CD4-positive, CD25-positive, alpha-beta regulatory T cell (primary cell): ENCODE measurements around the gene C2CD4B. TPM values are rescaled to one million over a fixed set of nuclear protein-coding genes. Genes with fewer than 3 reads are reported as not detected.

Source experiments
- ATAC-seq, 2 donors: fragments of 150-1000 bp; cut with Tn5 transposase; one replicate each; pipeline ENCODE4 v1.10.0; 2021; ENCODE audit warnings: low read depth in 2 of 2, moderate number of reproducible peaks in 2 of 2, moderate library complexity in 1 of 2
- DNase-seq, 3 donors: peaks; one replicate each; pipeline versions ENCODE4 v3.0.0 to v3.0.0-alpha.2; 2012 to 2022; ENCODE audit warnings: mixed read lengths in 1 of 3
- H3K27ac ChIP-seq: one replicate; pipeline ENCODE4 v1.7.0; 2013; ENCODE audit warnings: mild to moderate bottlenecking, low read length; ENCODE audit not compliant: insufficient read depth, poor library complexity, severe bottlenecking
- H3K27me3 ChIP-seq: one replicate; pipeline ENCODE4 v1.7.0; 2013; ENCODE audit warnings: low read length; ENCODE audit not compliant: control insufficient read depth, insufficient read depth
- H3K36me3 ChIP-seq: one replicate; pipeline ENCODE4 v1.7.0; 2013; ENCODE audit warnings: mild to moderate bottlenecking, low read length, moderate library complexity; ENCODE audit not compliant: control insufficient read depth, insufficient read depth
- H3K4me1 ChIP-seq: 2 replicates; pipeline ENCODE4 v1.7.0; 2013; ENCODE audit warnings: mild to moderate bottlenecking, low read length; ENCODE audit not compliant: insufficient read depth, control insufficient read depth, poor library complexity, severe bottlenecking
- H3K4me3 ChIP-seq: one replicate; pipeline ENCODE4 v1.7.0; 2013; ENCODE audit warnings: low read depth, mild to moderate bottlenecking, low read length, moderate library complexity
- H3K9me3 ChIP-seq, 2 experiments: 1 replicate in 1 of 2; 2 replicates in 1 of 2; pipeline ENCODE4 v1.7.0; 2013; ENCODE audit warnings: low read length in 2 of 2, mild to moderate bottlenecking in 1 of 2, moderate library complexity in 1 of 2; ENCODE audit not compliant: control insufficient read depth in 2 of 2
- H3K27ac Mint-ChIP-seq, 3 donors: one replicate each; pipeline ENCODE4 v1.8.0; 2020 to 2022; ENCODE audit warnings: mild to moderate bottlenecking in 3 of 3, mixed read lengths in 3 of 3, moderate library complexity in 2 of 3
- H3K27me3 Mint-ChIP-seq: one replicate; pipeline ENCODE4 v1.8.0; 2022; ENCODE audit warnings: mild to moderate bottlenecking, mixed read lengths
- H3K36me3 Mint-ChIP-seq: one replicate; pipeline ENCODE4 v1.8.0; 2020; ENCODE audit warnings: mixed read lengths
- H3K4me1 Mint-ChIP-seq, 4 donors: one replicate each; pipeline ENCODE4 v1.8.0; 2020 to 2022; ENCODE audit warnings: mixed read lengths in 4 of 4, mild to moderate bottlenecking in 1 of 4
- H3K4me3 Mint-ChIP-seq, 4 donors: one replicate each; pipeline ENCODE4 v1.8.0; 2020 to 2022; ENCODE audit warnings: mild to moderate bottlenecking in 4 of 4, mixed read lengths in 4 of 4, moderate library complexity in 3 of 4
- H3K9me3 Mint-ChIP-seq, 7 donors: one replicate each; pipeline ENCODE4 v1.8.0; 2020 to 2022; ENCODE audit warnings: mixed read lengths in 7 of 7, mild to moderate bottlenecking in 3 of 7, moderate library complexity in 2 of 7
- polyA plus RNA-seq, 4 donors: library from polyadenylated mRNA; unstranded; fragments of 300-500 nt; fragmentation: Illumina TruSeq; gene quantifications; one replicate each; pipeline ENCODE4 v1.2.3, GENCODE V29; 2021
- total RNA-seq: library from RNA; stranded (reverse); gene quantifications from one replicate; pipeline ENCODE4 v1.2.3, GENCODE V29; 2022

Gene C2CD4B
- total and polyA plus RNA-seq, 5 donors from 2014 or later: 0.74 to 0.92 TPM; not detected in 3

GRCh38 chr15:62171882-62172281 is 6.8 kb upstream of the C2CD4B start:
- Histone ChIP-seq H3K9me3 (no peaks in the 10 kb centered on the region), H3K27ac (no peak overlapping the region), H3K36me3 (no peaks in the 10 kb centered on the region), H3K4me3 (no peak overlapping the region), H3K4me1 (no peaks in the 10 kb centered on the region), H3K27me3 (peaks cover 21% of the 10 kb centered on the region)
- Mint-ChIP-seq H3K27ac (no peak overlapping the region), H3K4me3 (no peak overlapping the region), H3K27me3 (peaks cover 34% of the 10 kb centered on the region), H3K9me3 (no peaks in the 10 kb centered on the region), H3K36me3 (no peaks in the 10 kb centered on the region), H3K4me1 (no peaks in the 10 kb centered on the region)
- ATAC-seq: no peak
- no peak for DNase-seq

GRCh38 chr15:62165793-62166375 is 799 bp upstream of the C2CD4B start:
- Mint-ChIP-seq H3K36me3 (no peaks in the 10 kb centered on the region), H3K9me3 (peaks cover 0 to 1% (median 0%) of the 10 kb centered on the region in 7 donors), H3K4me1 (peaks cover 0 to 15% (median 10%) of the 10 kb centered on the region in 4 donors), H3K27ac (no peak overlapping the region), H3K27me3 (peaks cover 60% of the 10 kb centered on the region), H3K4me3 (peak overlapping the region in 3 of 4 donors; percentile 21 to 73 (median 71))
- Histone ChIP-seq H3K27ac (no peak overlapping the region), H3K4me3 (no peak overlapping the region), H3K36me3 (no peaks in the 10 kb centered on the region), H3K9me3 (no peaks in the 10 kb centered on the region), H3K4me1 (peaks cover 12% of the 10 kb centered on the region), H3K27me3 (peaks cover 47% of the 10 kb centered on the region)
- DNase-seq (no peak), ATAC-seq (no peak)

GRCh38 chr15:62164396-62165103 is 535 bp downstream of the C2CD4B start:
- ATAC-seq (peak in 1 of 2 donors; percentile 52), DNase-seq (peak in 1 of 3 donors; percentile 16)
- Mint-ChIP-seq H3K36me3 (no peaks in the 10 kb centered on the region), H3K4me3 (peak overlapping the region in 3 of 4 donors; percentile 75 to 84 (median 79)), H3K27me3 (peaks cover 70% of the 10 kb centered on the region), H3K4me1 (peaks cover 0 to 15% (median 10%) of the 10 kb centered on the region in 4 donors), H3K27ac (no peak overlapping the region), H3K9me3 (peaks cover 0 to 2% (median 0%) of the 10 kb centered on the region in 7 donors)
- Histone ChIP-seq H3K27me3 (peaks cover 52% of the 10 kb centered on the region), H3K9me3 (no peaks in the 10 kb centered on the region), H3K4me3 (no peak overlapping the region), H3K36me3 (no peaks in the 10 kb centered on the region), H3K4me1 (peaks cover 12% of the 10 kb centered on the region), H3K27ac (no peak overlapping the region)

GRCh38 chr15:62164014-62164395 is 1.1 kb downstream of the C2CD4B start:
- H3K27ac ChIP-seq: no peak overlapping the region
- H3K4me1 ChIP-seq: peaks cover 12% of the 10 kb centered on the region
- no peak for ATAC-seq
- Mint-ChIP-seq H3K4me1 (peaks cover 0 to 15% (median 12%) of the 10 kb centered on the region in 4 donors), H3K27me3 (peaks cover 76% of the 10 kb centered on the region), H3K27ac (no peak overlapping the region), H3K36me3 (no peaks in the 10 kb centered on the region), H3K4me3 (no peak overlapping the region), H3K9me3 (peaks cover 0 to 2% (median 0%) of the 10 kb centered on the region in 7 donors)
- peak in 1 of 3 donors; percentile 6 for DNase-seq
- no peak overlapping the region for H3K4me3 ChIP-seq
- H3K27me3 ChIP-seq: peaks cover 52% of the 10 kb centered on the region
- no peaks in the 10 kb centered on the region for H3K36me3 ChIP-seq
- no peaks in the 10 kb centered on the region for H3K9me3 ChIP-seq

- Histone ChIP-seq H3K9me3 (peaks cover 0 to 2% of the 10 kb centered on the region in 2 experiments), H3K36me3 (no peaks in the 10 kb centered on the region), H3K27ac (no peak overlapping the region), H3K4me1 (peaks cover 12% of the 10 kb centered on the region), H3K4me3 (no peak overlapping the region), H3K27me3 (peaks cover 50% of the 10 kb centered on the region)
- peaks cover 0 to 5% (median 0%) of the 10 kb centered on the region in 7 donors for H3K9me3 Mint-ChIP-seq
- no peak overlapping the region for H3K27ac Mint-ChIP-seq
- DNase-seq (no peak), ATAC-seq (no peak)
- no peaks in the 10 kb centered on the region for H3K36me3 Mint-ChIP-seq
- peaks cover 0 to 15% (median 12%) of the 10 kb centered on the region in 4 donors for H3K4me1 Mint-ChIP-seq
- peak overlapping the region in 3 of 4 donors; percentile 15 to 82 (median 40) for H3K4me3 Mint-ChIP-seq
- peaks cover 81% of the 10 kb centered on the region for H3K27me3 Mint-ChIP-seq
Measured at GRCh38 chr15:62163397-62164013, 1.6 kb downstream of the C2CD4B start.

GRCh38 chr15:62153228-62153627 is 11.9 kb downstream of the C2CD4B start:
- Histone ChIP-seq H3K27ac (no peak overlapping the region), H3K4me3 (no peak overlapping the region), H3K36me3 (no peaks in the 10 kb centered on the region), H3K4me1 (no peaks in the 10 kb centered on the region), H3K27me3 (peaks cover 6% of the 10 kb centered on the region), H3K9me3 (peaks cover 10 to 11% of the 10 kb centered on the region in 2 experiments)
- ATAC-seq: no peak
- H3K9me3 Mint-ChIP-seq: peaks cover 0 to 10% (median 2%) of the 10 kb centered on the region in 7 donors
- no peak overlapping the region for H3K4me3 Mint-ChIP-seq
- H3K4me1 Mint-ChIP-seq: peaks cover 0 to 19% (median 4%) of the 10 kb centered on the region in 4 donors
- H3K27ac Mint-ChIP-seq: no peak overlapping the region
- H3K27me3 Mint-ChIP-seq: peaks cover 7% of the 10 kb centered on the region
- H3K36me3 Mint-ChIP-seq: peaks cover 3% of the 10 kb centered on the region
- DNase-seq: peak in 1 of 3 donors; percentile 27

- no peak for ATAC-seq
- H3K27ac Mint-ChIP-seq: no peak overlapping the region
- H3K4me1 Mint-ChIP-seq: peaks cover 0 to 19% (median 4%) of the 10 kb centered on the region in 4 donors
Measured at GRCh38 chr15:62150445-62150844, 14.6 kb downstream of the C2CD4B start.

More at GRCh38 chr15:62150445-62150844, 14.6 kb downstream of the C2CD4B start:
- Histone ChIP-seq H3K9me3 (no peaks in the 10 kb centered on the region), H3K4me3 (no peak overlapping the region), H3K36me3 (no peaks in the 10 kb centered on the region), H3K27me3 (peaks cover 6% of the 10 kb centered on the region), H3K4me1 (no peaks in the 10 kb centered on the region), H3K27ac (no peak overlapping the region)
- Mint-ChIP-seq H3K4me3 (no peak overlapping the region), H3K27me3 (peaks cover 4% of the 10 kb centered on the region), H3K9me3 (peaks cover 0 to 4% (median 0%) of the 10 kb centered on the region in 7 donors), H3K36me3 (peaks cover 3% of the 10 kb centered on the region)
- DNase-seq: no peak
